ENCODE data around the gene RBM39. TPM values are rescaled to one million over a fixed set of nuclear protein-coding genes. Genes with fewer than 3 reads are reported as not detected.

The RBM39 gene
- total RNA-seq, 1 experiment from 2014 or later, result 347 TPM

GRCh38 chr20:35699957-35700624 is 42.0 kb downstream of the RBM39 start:
- Histone ChIP-seq H2BK20ac (ENCODE audit: low read depth, low read length, poor library complexity, severe bottlenecking) (no peak overlapping the region), H2AK5ac (ENCODE audit: insufficient read length, low read length) (no peak overlapping the region), H3K4ac (ENCODE audit: low read depth, low read length) (no peak overlapping the region), H3K14ac (ENCODE audit: insufficient read depth, low read length) (no peak overlapping the region), H3K9ac (ENCODE audit: extremely low read depth, insufficient read length, low read length) (peak overlapping the region; percentile 87), H3K4me1 (ENCODE audit: insufficient read depth, low read length) (no peaks in the 10 kb centered on the region), H3K27me3 (ENCODE audit: insufficient read depth, low read length) (no peaks in the 10 kb centered on the region), H4K8ac (replicated peaks; ENCODE audit: insufficient read length, low read depth, low read length) (no peak overlapping the region), H2AFZ (ENCODE audit: low read length) (no peak overlapping the region), H3K23me2 (ENCODE audit: insufficient read length, low read depth, low read length, poor library complexity, severe bottlenecking) (peaks cover 8% of the 10 kb centered on the region), H3K23ac (ENCODE audit: insufficient read length, low read depth, low read length) (no peak overlapping the region), H3K4me2 (ENCODE audit: insufficient read depth, insufficient read length, low read length) (peak overlapping the region; percentile 94), H2BK12ac (ENCODE audit: insufficient read length, low read depth, low read length) (no peak overlapping the region), H3T11ph (ENCODE audit: low read length) (no peak overlapping the region), H2BK120ac (ENCODE audit: low read depth, low read length, poor library complexity, severe bottlenecking) (no peak overlapping the region), H3K79me1 (ENCODE audit: insufficient read depth, low read depth, low read length, poor library complexity, severe bottlenecking) (no peaks in the 10 kb centered on the region), H3K79me2 (ENCODE audit: insufficient read depth, low read length) (no peaks in the 10 kb centered on the region), H2BK5ac (ENCODE audit: insufficient read length, low read length) (no peak overlapping the region), H4K20me1 (ENCODE audit: control insufficient read depth, insufficient read depth, insufficient read length) (no peaks in the 10 kb centered on the region), H3K18ac (ENCODE audit: insufficient read length, low read depth, low read length) (no peak overlapping the region), H2BK15ac (ENCODE audit: low read depth, low read length) (no peak overlapping the region), H3K27ac (ENCODE audit: insufficient read length, low read depth, low read length) (no peak overlapping the region), H4K5ac (ENCODE audit: insufficient read length, low read depth, low read length) (no peak overlapping the region), H4K91ac (ENCODE audit: insufficient read length, low read depth, low read length) (no peak overlapping the region), H3K56ac (ENCODE audit: insufficient read length, low read depth, low read length) (no peak overlapping the region), H3K9me3 (ENCODE audit: control insufficient read depth, low read depth, low read length) (no peaks in the 10 kb centered on the region)
- peak overlapping the region; percentile 86 to 99 (median 97) for H3K27ac Mint-ChIP-seq
- WGBS (ENCODE audit: extremely low coverage, insufficient read length, low lambda C conversion rate), result no CpG with 5 or more reads among the region's 6 CpGs
- no peaks in the 10 kb centered on the region for H3K9me3 Mint-ChIP-seq
- H3K36me3 Mint-ChIP-seq (ENCODE audit: insufficient read depth in 1 of 3, low read depth in 3 of 3), result peaks cover 14 to 48% (median 34%) of the 10 kb centered on the region in 3 experiments; a peak in 6 of 7 replicates
- peaks cover 2% of the 10 kb centered on the region; the same call in 1 of the 2 replicates for H3K27me3 Mint-ChIP-seq (ENCODE audit: low read depth)
- no peak for TF ChIP-seq CTCF (conservative IDR thresholded peaks at IDR 0.05)
- peak overlapping the region; percentile 93 to 97 for H3K4me3 Mint-ChIP-seq
- no peak for DNase-seq
- peaks cover 17 to 18% of the 10 kb centered on the region in 2 experiments for H3K4me1 Mint-ChIP-seq

All from H9 (cell line).